Measurements from ENCODE around the gene TREML1.

- TF ChIP-seq, protein P1, sequence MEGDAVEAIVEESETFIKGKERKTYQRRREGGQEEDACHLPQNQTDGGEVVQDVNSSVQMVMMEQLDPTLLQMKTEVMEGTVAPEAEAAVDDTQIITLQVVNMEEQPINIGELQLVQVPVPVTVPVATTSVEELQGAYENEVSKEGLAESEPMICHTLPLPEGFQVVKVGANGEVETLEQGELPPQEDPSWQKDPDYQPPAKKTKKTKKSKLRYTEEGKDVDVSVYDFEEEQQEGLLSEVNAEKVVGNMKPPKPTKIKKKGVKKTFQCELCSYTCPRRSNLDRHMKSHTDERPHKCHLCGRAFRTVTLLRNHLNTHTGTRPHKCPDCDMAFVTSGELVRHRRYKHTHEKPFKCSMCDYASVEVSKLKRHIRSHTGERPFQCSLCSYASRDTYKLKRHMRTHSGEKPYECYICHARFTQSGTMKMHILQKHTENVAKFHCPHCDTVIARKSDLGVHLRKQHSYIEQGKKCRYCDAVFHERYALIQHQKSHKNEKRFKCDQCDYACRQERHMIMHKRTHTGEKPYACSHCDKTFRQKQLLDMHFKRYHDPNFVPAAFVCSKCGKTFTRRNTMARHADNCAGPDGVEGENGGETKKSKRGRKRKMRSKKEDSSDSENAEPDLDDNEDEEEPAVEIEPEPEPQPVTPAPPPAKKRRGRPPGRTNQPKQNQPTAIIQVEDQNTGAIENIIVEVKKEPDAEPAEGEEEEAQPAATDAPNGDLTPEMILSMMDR (IDR thresholded peaks at IDR 0.05) = no peak
- TF ChIP-seq POLR2A (IDR thresholded peaks at IDR 0.05) = no peak
- no peak for TF ChIP-seq POLR2AphosphoS5 (IDR thresholded peaks at IDR 0.05)
- TF ChIP-seq EP300 (IDR thresholded peaks at IDR 0.05; ENCODE audit: low read depth) = no peak
Measured at GRCh38 chr6:41147917-41148316, 6.2 kb downstream of the TREML1 start.
